Measurements from ENCODE around the gene GOLGA8T.
"Not testable (repeated sequence)": the region's sequence is repeated elsewhere in the genome, so short reads cannot be mapped to it uniquely, and the experiment has no call there.

DNA sequence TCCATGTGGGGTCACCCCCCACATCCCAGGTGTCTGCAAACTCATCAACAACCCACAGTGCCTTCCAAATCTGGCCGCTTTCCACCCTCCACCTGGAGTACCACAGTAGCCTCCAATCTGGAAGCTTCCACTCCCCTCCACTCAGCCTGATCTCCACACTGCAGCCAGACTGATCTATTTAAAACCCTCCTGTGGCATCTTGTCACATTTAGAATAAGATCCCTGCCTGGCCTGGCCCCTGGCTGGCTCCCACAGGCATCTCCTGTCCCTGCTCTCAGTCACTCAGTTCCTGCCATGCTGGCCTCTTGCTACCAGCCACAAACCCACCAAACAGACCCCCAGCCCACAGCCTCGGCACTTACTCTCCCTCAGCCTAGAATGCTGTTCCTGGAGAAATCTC lies 28.9 kb downstream of the GOLGA8T start:
- TF ChIP-seq, protein P1, sequence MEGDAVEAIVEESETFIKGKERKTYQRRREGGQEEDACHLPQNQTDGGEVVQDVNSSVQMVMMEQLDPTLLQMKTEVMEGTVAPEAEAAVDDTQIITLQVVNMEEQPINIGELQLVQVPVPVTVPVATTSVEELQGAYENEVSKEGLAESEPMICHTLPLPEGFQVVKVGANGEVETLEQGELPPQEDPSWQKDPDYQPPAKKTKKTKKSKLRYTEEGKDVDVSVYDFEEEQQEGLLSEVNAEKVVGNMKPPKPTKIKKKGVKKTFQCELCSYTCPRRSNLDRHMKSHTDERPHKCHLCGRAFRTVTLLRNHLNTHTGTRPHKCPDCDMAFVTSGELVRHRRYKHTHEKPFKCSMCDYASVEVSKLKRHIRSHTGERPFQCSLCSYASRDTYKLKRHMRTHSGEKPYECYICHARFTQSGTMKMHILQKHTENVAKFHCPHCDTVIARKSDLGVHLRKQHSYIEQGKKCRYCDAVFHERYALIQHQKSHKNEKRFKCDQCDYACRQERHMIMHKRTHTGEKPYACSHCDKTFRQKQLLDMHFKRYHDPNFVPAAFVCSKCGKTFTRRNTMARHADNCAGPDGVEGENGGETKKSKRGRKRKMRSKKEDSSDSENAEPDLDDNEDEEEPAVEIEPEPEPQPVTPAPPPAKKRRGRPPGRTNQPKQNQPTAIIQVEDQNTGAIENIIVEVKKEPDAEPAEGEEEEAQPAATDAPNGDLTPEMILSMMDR (IDR thresholded peaks at IDR 0.05; ENCODE audit: extremely low read depth in 1 of 2, insufficient read depth in 1 of 2, low read depth in 1 of 2, low read length in 2 of 2), result not testable (repeated sequence)
- TF ChIP-seq POLR2AphosphoS5 (IDR thresholded peaks at IDR 0.05; ENCODE audit: insufficient read depth, low read depth, low read length), result not testable (repeated sequence)
